ENCODE measurements around the gene DDX41.
"Not testable (repeated sequence)": the region's sequence is repeated elsewhere in the genome, so short reads cannot be mapped to it uniquely, and the experiment has no call there.

The DDX41 gene

DNA sequence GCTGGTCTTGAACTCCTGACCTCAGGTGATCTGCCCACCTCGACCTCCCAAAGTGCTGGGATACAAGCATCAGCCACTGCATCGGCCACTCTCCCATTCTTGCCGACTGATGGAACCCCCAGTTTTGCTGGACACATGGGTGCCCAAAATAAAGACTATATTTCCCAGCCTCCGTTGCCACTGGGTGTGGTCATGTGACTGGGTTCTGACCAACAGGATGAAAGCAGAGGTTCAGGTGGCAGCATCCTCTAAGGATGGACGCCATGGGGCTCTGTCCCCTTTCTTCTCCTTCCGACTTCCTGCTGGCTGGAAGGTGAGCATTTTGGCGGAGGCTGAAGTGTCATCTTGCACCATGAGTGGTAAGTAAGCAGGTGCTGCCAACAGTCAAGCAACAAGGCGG is 29.6 kb downstream of the DDX41 start:
- H3K4me3 ChIP-seq (ENCODE audit: low read length in 2 of 2) = no peak overlapping the region
- no peaks in the 10 kb centered on the region for H3K27me3 ChIP-seq (ENCODE audit: control insufficient read depth in 3 of 3, insufficient read depth in 3 of 3, low read depth in 1 of 3, low read length in 3 of 3)
- H3K23ac ChIP-seq (ENCODE audit: low read depth, low read length, poor library complexity) = no peak overlapping the region
- H2BK5ac ChIP-seq (ENCODE audit: low read length) = no peak overlapping the region
- no CpG with 5 or more reads among the region's 8 CpGs for WGBS, 2 donors (ENCODE audit: extremely low coverage in 2 of 2, insufficient read length in 2 of 2, insufficient replicate concordance in 1 of 2)
- no peak overlapping the region for H4K91ac ChIP-seq (ENCODE audit: low read depth, low read length, poor library complexity)
- no peak overlapping the region for H2AFZ ChIP-seq (ENCODE audit: low read length)
- H2AK5ac ChIP-seq (ENCODE audit: low read depth, low read length) = no peak overlapping the region
- no peak overlapping the region for H3K4me2 ChIP-seq (ENCODE audit: insufficient read depth, low read length, poor library complexity, severe bottlenecking)
- peaks cover 0 to 5% of the 10 kb centered on the region in 2 donors for H3K4me1 ChIP-seq (ENCODE audit: control insufficient read depth in 2 of 2, insufficient read depth in 1 of 2, low read depth in 1 of 2, low read length in 2 of 2)
- H3K27ac ChIP-seq (replicated peaks; ENCODE audit: low read length) = no peak overlapping the region
- no peak for DNase-seq (ENCODE audit: low spot score)
- no peak overlapping the region for H3K9ac ChIP-seq (ENCODE audit: low read depth, low read length, poor library complexity)
- no peak overlapping the region for H3K4ac ChIP-seq (ENCODE audit: low read length)
- H2BK12ac ChIP-seq (ENCODE audit: low read length) = no peak overlapping the region
- no peak overlapping the region for H3K14ac ChIP-seq (ENCODE audit: low read length)
- no peak overlapping the region for H4K8ac ChIP-seq (ENCODE audit: low read depth, low read length)
- H3K79me1 ChIP-seq (ENCODE audit: low read depth, low read length) = peaks cover 25% of the 10 kb centered on the region
- H3K36me3 ChIP-seq (replicated peaks in 1 of 2; ENCODE audit: control insufficient read depth in 2 of 2, insufficient read depth in 2 of 2, low read length in 2 of 2) = peaks cover 72 to 95% of the 10 kb centered on the region in 2 donors
- H3K9me3 ChIP-seq (replicated peaks in 1 of 2; ENCODE audit: control insufficient read depth in 2 of 2, insufficient read depth in 1 of 2, low read depth in 1 of 2, low read length in 2 of 2) = peaks cover 0 to 2% of the 10 kb centered on the region in 2 donors
- no peak overlapping the region for H3K18ac ChIP-seq (ENCODE audit: low read length)
- H2BK120ac ChIP-seq (ENCODE audit: low read depth, low read length) = no peak overlapping the region
- H2BK15ac ChIP-seq (ENCODE audit: low read length) = no peak overlapping the region

DNA sequence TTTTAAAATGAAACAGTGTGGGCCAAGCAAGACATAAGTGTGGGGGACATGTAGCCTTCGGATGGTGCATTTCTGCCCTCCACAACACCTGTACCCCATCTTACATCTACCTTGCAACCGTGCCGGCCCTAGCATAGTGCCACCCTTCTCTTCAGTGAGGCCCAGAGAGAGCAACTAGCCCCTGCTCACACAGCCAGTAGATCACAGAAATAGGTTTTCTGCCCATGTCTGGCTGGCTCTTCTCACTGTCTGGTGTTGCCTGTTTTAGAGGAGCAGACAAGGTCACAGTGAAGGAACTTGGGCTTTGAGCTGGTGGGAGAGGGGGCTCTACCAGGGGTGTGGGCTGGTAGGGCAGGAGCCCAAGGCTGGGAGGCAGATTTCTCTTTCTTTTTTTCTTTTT is 30.5 kb downstream of the DDX41 start:
- Histone ChIP-seq H4K8ac (ENCODE audit: low read depth, low read length) (peak overlapping the region; percentile 52), H3K4me2 (ENCODE audit: insufficient read depth, low read length, poor library complexity, severe bottlenecking) (no peak overlapping the region), H3K79me1 (ENCODE audit: low read depth, low read length) (peaks cover 25% of the 10 kb centered on the region), H2BK15ac (ENCODE audit: low read length) (no peak overlapping the region), H3K23ac (ENCODE audit: low read depth, low read length, poor library complexity) (no peak overlapping the region), H3K36me3 (replicated peaks in 1 of 2; ENCODE audit: control insufficient read depth in 2 of 2, insufficient read depth in 2 of 2, low read length in 2 of 2) (peaks cover 75 to 97% of the 10 kb centered on the region in 2 donors), H2BK120ac (ENCODE audit: low read depth, low read length) (no peak overlapping the region), H3K4ac (ENCODE audit: low read length) (no peak overlapping the region), H2BK12ac (ENCODE audit: low read length) (no peak overlapping the region), H3K4me3 (ENCODE audit: low read length in 2 of 2) (no peak overlapping the region), H3K18ac (ENCODE audit: low read length) (no peak overlapping the region), H3K27me3 (ENCODE audit: control insufficient read depth in 3 of 3, insufficient read depth in 3 of 3, low read depth in 1 of 3, low read length in 3 of 3) (no peaks in the 10 kb centered on the region), H3K4me1 (ENCODE audit: control insufficient read depth in 2 of 2, insufficient read depth in 1 of 2, low read depth in 1 of 2, low read length in 2 of 2) (peaks cover 0 to 4% of the 10 kb centered on the region in 2 donors), H4K91ac (ENCODE audit: low read depth, low read length, poor library complexity) (no peak overlapping the region), H2AFZ (ENCODE audit: low read length) (no peak overlapping the region), H3K9me3 (replicated peaks in 1 of 2; ENCODE audit: control insufficient read depth in 2 of 2, insufficient read depth in 1 of 2, low read depth in 1 of 2, low read length in 2 of 2) (peaks cover 0 to 2% of the 10 kb centered on the region in 2 donors), H2BK5ac (ENCODE audit: low read length) (no peak overlapping the region), H3K14ac (ENCODE audit: low read length) (no peak overlapping the region), H2AK5ac (ENCODE audit: low read depth, low read length) (no peak overlapping the region), H3K27ac (replicated peaks; ENCODE audit: low read length) (no peak overlapping the region), H3K9ac (ENCODE audit: low read depth, low read length, poor library complexity) (no peak overlapping the region)
- DNase-seq (ENCODE audit: low spot score) = no peak
- WGBS, 2 donors (ENCODE audit: extremely low coverage in 2 of 2, insufficient read length in 2 of 2, insufficient replicate concordance in 1 of 2) = no CpG with 5 or more reads among the region's 3 CpGs

DNA sequence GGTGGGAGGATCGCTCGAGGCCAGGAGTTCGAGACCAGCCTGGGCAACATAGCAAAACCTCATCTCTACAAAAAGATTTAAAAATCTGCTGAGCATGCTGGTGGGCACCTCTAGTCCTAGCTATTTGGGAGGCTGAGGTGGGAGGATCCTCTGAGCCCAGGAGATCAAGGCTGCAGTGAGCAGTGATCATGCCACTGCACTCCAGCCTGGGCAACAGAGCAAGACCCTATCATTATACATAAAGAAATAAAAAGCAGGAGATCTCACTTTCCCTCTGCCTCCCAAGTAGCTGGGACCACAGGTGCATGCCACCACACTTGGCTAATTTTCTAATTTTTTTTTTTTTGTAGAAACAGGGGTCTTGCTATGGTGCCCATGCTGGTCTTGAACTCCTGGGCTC is 31.0 kb downstream of the DDX41 start:
- not testable (repeated sequence) for H4K91ac ChIP-seq (ENCODE audit: low read depth, low read length, poor library complexity); H3K4ac ChIP-seq (ENCODE audit: low read length); H3K4me1 ChIP-seq (ENCODE audit: control insufficient read depth in 2 of 2, insufficient read depth in 1 of 2, low read depth in 1 of 2, low read length in 2 of 2); H2BK15ac ChIP-seq (ENCODE audit: low read length); H3K23ac ChIP-seq (ENCODE audit: low read depth, low read length, poor library complexity); DNase-seq (ENCODE audit: low spot score); H2AFZ ChIP-seq (ENCODE audit: low read length); H2BK12ac ChIP-seq (ENCODE audit: low read length); H3K9me3 ChIP-seq (replicated peaks in 1 of 2; ENCODE audit: control insufficient read depth in 2 of 2, insufficient read depth in 1 of 2, low read depth in 1 of 2, low read length in 2 of 2); H3K27me3 ChIP-seq (ENCODE audit: control insufficient read depth in 3 of 3, insufficient read depth in 3 of 3, low read depth in 1 of 3, low read length in 3 of 3); H3K4me3 ChIP-seq (ENCODE audit: low read length in 2 of 2); H3K14ac ChIP-seq (ENCODE audit: low read length); H2BK120ac ChIP-seq (ENCODE audit: low read depth, low read length); H3K27ac ChIP-seq (replicated peaks; ENCODE audit: low read length); H2AK5ac ChIP-seq (ENCODE audit: low read depth, low read length); H2BK5ac ChIP-seq (ENCODE audit: low read length); H3K9ac ChIP-seq (ENCODE audit: low read depth, low read length, poor library complexity); H3K4me2 ChIP-seq (ENCODE audit: insufficient read depth, low read length, poor library complexity, severe bottlenecking); H3K18ac ChIP-seq (ENCODE audit: low read length); H4K8ac ChIP-seq (ENCODE audit: low read depth, low read length)
- peaks cover 70 to 95% of the 10 kb centered on the region in 2 donors for H3K36me3 ChIP-seq (replicated peaks in 1 of 2; ENCODE audit: control insufficient read depth in 2 of 2, insufficient read depth in 2 of 2, low read length in 2 of 2)
- peaks cover 20% of the 10 kb centered on the region for H3K79me1 ChIP-seq (ENCODE audit: low read depth, low read length)
- no CpG with 5 or more reads among the region's 3 CpGs for WGBS, 2 donors (ENCODE audit: extremely low coverage in 2 of 2, insufficient read length in 2 of 2, insufficient replicate concordance in 1 of 2)

DNA sequence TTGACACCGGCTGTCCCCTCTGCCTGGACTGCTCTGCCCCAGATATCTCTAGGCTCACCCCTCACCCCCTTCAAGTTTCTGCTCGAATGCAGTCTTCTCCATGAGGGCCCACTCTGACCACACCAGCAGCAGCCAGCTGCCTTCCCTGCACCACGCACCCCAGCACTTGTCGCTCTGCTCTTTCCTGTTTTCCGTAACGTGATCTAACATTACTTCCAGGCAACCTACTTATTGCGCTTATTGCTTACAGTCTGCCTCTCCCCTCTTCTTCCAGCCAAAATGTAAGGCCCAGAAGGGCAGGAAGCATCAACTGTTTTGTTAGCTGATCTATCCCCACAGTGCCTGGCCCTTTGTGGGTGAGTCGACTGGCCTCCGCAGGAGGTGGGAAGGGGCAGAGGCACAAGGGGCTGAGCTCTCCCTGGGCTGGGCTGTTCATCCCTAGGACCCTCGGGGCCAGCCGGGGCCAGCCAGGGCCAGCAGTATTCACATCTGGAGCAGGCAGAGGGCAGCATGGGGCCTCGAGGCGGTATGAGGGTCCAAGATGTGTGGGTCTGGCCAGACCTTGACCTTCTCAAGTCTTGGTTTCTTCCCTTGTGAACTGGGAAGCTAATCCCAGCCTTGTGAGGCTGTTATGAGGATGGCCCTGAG is 31.7 kb downstream of the DDX41 start:
- Histone ChIP-seq H3K18ac (ENCODE audit: low read length) (no peak overlapping the region), H2AK5ac (ENCODE audit: low read depth, low read length) (no peak overlapping the region), H2AFZ (ENCODE audit: low read length) (no peak overlapping the region), H3K27ac (replicated peaks; ENCODE audit: low read length) (no peak overlapping the region), H4K8ac (ENCODE audit: low read depth, low read length) (peak overlapping the region; percentile 29), H3K36me3 (replicated peaks in 1 of 2; ENCODE audit: control insufficient read depth in 2 of 2, insufficient read depth in 2 of 2, low read length in 2 of 2) (peaks cover 63 to 90% of the 10 kb centered on the region in 2 donors), H3K27me3 (ENCODE audit: control insufficient read depth in 3 of 3, insufficient read depth in 3 of 3, low read depth in 1 of 3, low read length in 3 of 3) (no peaks in the 10 kb centered on the region), H2BK12ac (ENCODE audit: low read length) (no peak overlapping the region), H2BK120ac (ENCODE audit: low read depth, low read length) (peak overlapping the region; percentile 9), H3K9me3 (replicated peaks in 1 of 2; ENCODE audit: control insufficient read depth in 2 of 2, insufficient read depth in 1 of 2, low read depth in 1 of 2, low read length in 2 of 2) (peaks cover 0 to 2% of the 10 kb centered on the region in 2 donors), H3K79me1 (ENCODE audit: low read depth, low read length) (peaks cover 14% of the 10 kb centered on the region), H2BK5ac (ENCODE audit: low read length) (no peak overlapping the region), H3K4me2 (ENCODE audit: insufficient read depth, low read length, poor library complexity, severe bottlenecking) (no peak overlapping the region), H3K23ac (ENCODE audit: low read depth, low read length, poor library complexity) (peak overlapping the region; percentile 98), H3K4me3 (ENCODE audit: low read length in 2 of 2) (peak overlapping the region in 1 of 2 donors; percentile 39), H2BK15ac (ENCODE audit: low read length) (no peak overlapping the region), H3K4me1 (ENCODE audit: control insufficient read depth in 2 of 2, insufficient read depth in 1 of 2, low read depth in 1 of 2, low read length in 2 of 2) (peaks cover 0 to 2% of the 10 kb centered on the region in 2 donors), H3K14ac (ENCODE audit: low read length) (peak overlapping the region; percentile 31), H4K91ac (ENCODE audit: low read depth, low read length, poor library complexity) (no peak overlapping the region), H3K9ac (ENCODE audit: low read depth, low read length, poor library complexity) (peak overlapping the region; percentile 77), H3K4ac (ENCODE audit: low read length) (no peak overlapping the region)
- WGBS, 2 donors (ENCODE audit: extremely low coverage in 2 of 2, insufficient read length in 2 of 2, insufficient replicate concordance in 1 of 2) = no CpG with 5 or more reads among the region's 13 CpGs
- no peak for DNase-seq (ENCODE audit: low spot score)
